ENCODE results near the gene STIMATE. TPM values are rescaled to one million over a fixed set of nuclear protein-coding genes. Genes with fewer than 3 reads are reported as not detected.

The STIMATE gene
- total and polyA plus RNA-seq, 2 of the 4 experiments (the other 2 are of a cell fraction), result 10.6 to 17.8 TPM

GRCh38 chr3:52817221-52817620 is 80.1 kb downstream of the STIMATE start:
- H3K79me1 ChIP-seq (ENCODE audit: low read depth in 1 of 2, low read length in 2 of 2), result no peaks in the 10 kb centered on the region
- no peaks in the 10 kb centered on the region for H3K36me3 ChIP-seq (ENCODE audit: control insufficient read depth, insufficient read depth, low read length)
- H2BK20ac ChIP-seq (ENCODE audit: low read depth, low read length), result no peak overlapping the region
- H3K4me3 ChIP-seq (ENCODE audit: insufficient read depth, low read depth, low read length), result no peak overlapping the region
- ATAC-seq (ENCODE audit: low read depth) (no peak), DNase-seq (no peak)
- H3K4me1 ChIP-seq (ENCODE audit: control insufficient read depth, insufficient read depth, low read length), result no peaks in the 10 kb centered on the region
- H3K27me3 ChIP-seq (ENCODE audit: control insufficient read depth, insufficient read depth, low read length), result peaks cover 13% of the 10 kb centered on the region
- H3K18ac ChIP-seq (ENCODE audit: low read depth, low read length), result no peak overlapping the region
- CTCF ChIA-PET, result no interaction called here
- H3K9ac ChIP-seq (ENCODE audit: low read depth, low read length), result no peak overlapping the region
- in situ Hi-C loops (cut with MboI; ENCODE audit: low sequenced_read_pairs) (no loop called here), intact Hi-C loops (cut with micrococcal nuclease) (no loop called here), dilution Hi-C loops (cut with HindIII; ENCODE audit: low sequenced_read_pairs, unreplicated experiment) (no loop called here)
- H3K4me2 ChIP-seq (ENCODE audit: low read depth, low read length), result no peak overlapping the region
- H3K4ac ChIP-seq (ENCODE audit: low read depth, low read length), result no peak overlapping the region
- no peaks in the 10 kb centered on the region for H3K9me3 ChIP-seq (ENCODE audit: control insufficient read depth, insufficient read depth, low read length)
- H2AK5ac ChIP-seq (ENCODE audit: low read depth, low read length), result no peak overlapping the region
- WGBS, 2 experiments (ENCODE audit: extremely low coverage in 2 of 2, insufficient read length in 1 of 2), result 100% methylated on average over 3 of the region's 10 CpGs; no CpG with 5 or more reads in 1 of the 2 experiments
- H2AK9ac ChIP-seq (replicated peaks; ENCODE audit: low read depth, low read length, poor library complexity), result no peak overlapping the region
- H3K27ac ChIP-seq (ENCODE audit: insufficient read depth, low read length), result no peak overlapping the region
- H3K14ac ChIP-seq (replicated peaks; ENCODE audit: low read depth, low read length), result no peak overlapping the region
- H2AFZ ChIP-seq (replicated peaks; ENCODE audit: low read length, poor library complexity), result no peak overlapping the region
- no peak overlapping the region for H3K23ac ChIP-seq (ENCODE audit: low read depth, low read length)
- no peak for TF ChIP-seq CTCF (conservative IDR thresholded peaks at IDR 0.05; ENCODE audit: low read depth, low read length)
- no peak for TF ChIP-seq FOS (IDR thresholded peaks at IDR 0.05; ENCODE audit: low read depth, low read length)
- TF ChIP-seq USF2 (IDR thresholded peaks at IDR 0.05; ENCODE audit: low read depth, low read length), result no peak
- TF ChIP-seq ELK1 (IDR thresholded peaks at IDR 0.05; ENCODE audit: borderline replicate concordance, low read depth, low read length), result no peak
- no peak for TF ChIP-seq MAZ (IDR thresholded peaks at IDR 0.05; ENCODE audit: borderline replicate concordance, low read depth, low read length)
- TF ChIP-seq CEBPB (IDR thresholded peaks at IDR 0.05; ENCODE audit: low read depth, low read length), result no peak
- TF ChIP-seq MXI1 (IDR thresholded peaks at IDR 0.05; ENCODE audit: borderline replicate concordance, low read depth, low read length), result no peak
- no peak for TF ChIP-seq POLR2A (IDR thresholded peaks at IDR 0.05; ENCODE audit: low read depth, low read length)
- TF ChIP-seq RFX5 (IDR thresholded peaks at IDR 0.05; ENCODE audit: low read depth, low read length), result no peak
- TF ChIP-seq RCOR1 (IDR thresholded peaks at IDR 0.05; ENCODE audit: insufficient replicate concordance, low read length), result no peak
- no peak for TF ChIP-seq MAFK (IDR thresholded peaks at IDR 0.05; ENCODE audit: low read depth, low read length)
- TF ChIP-seq BHLHE40 (IDR thresholded peaks at IDR 0.05; ENCODE audit: low read depth, low read length), result no peak
- no peak for TF ChIP-seq SMC3 (IDR thresholded peaks at IDR 0.05; ENCODE audit: low read depth, low read length)
- POLR2A ChIA-PET (ENCODE audit: unreplicated experiment), result no interaction called here
- BruUV-seq (replicated peaks), result no TSS peak
- H4K91ac ChIP-seq (ENCODE audit: insufficient read depth, low read depth, low read length), result no peak overlapping the region
- H3K56ac ChIP-seq (ENCODE audit: extremely low read depth, insufficient read depth, low read length), result no peak overlapping the region
- H4K20me1 ChIP-seq (ENCODE audit: insufficient read depth, low read length), result no peaks in the 10 kb centered on the region
- H2BK15ac ChIP-seq (ENCODE audit: low read depth, low read length), result no peak overlapping the region
- H2BK120ac ChIP-seq (ENCODE audit: low read depth, low read length), result no peak overlapping the region
- H4K8ac ChIP-seq (ENCODE audit: low read depth in 2 of 2, low read length in 2 of 2), result no peak overlapping the region
- no peaks in the 10 kb centered on the region for H3K9me1 ChIP-seq (ENCODE audit: insufficient read depth, low read length)
- H2BK5ac ChIP-seq (ENCODE audit: low read depth, low read length, poor library complexity, severe bottlenecking), result no peak overlapping the region
- no peak overlapping the region for H4K5ac ChIP-seq (ENCODE audit: low read depth, low read length)

Data from IMR-90 (cell line).